Measurements from ENCODE around the gene PLXDC2. TPM values are rescaled to one million over a fixed set of nuclear protein-coding genes. Genes with fewer than 3 reads are reported as not detected.
A peak's percentile ranks its signal among the peaks of the same experiment; 100 is the strongest.

The PLXDC2 gene
- total RNA-seq, 1 donor, result 3.2 TPM

DNA sequence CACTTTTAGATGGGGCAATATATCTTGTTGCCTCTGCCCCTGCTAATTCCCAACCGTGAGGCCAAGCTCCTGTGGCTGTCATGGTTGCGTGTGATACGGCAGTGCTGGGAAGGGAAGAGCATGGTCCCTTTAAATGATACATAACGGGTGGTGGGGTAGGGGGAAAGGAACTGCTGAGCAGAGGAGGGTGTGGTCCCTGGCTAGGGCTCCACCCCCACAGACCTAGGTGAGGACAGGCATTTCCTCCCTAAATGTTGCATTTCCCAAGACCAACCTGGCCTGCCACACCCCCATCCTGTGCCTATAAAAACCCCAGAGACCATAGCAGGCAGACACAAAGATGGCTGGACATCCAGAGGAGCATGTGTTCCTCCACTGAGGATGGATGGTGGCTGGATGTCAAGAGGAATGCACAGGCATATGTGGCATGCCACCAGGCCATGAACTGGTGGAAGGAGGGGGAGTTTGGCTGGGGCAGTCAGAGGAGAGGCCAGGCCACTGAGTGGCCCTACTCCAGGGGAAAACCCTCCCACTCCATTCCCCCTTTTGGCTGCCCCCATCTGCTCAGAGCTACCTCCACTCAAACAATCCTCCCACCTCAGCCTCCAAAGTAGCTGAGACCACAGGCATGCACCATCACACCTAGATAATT lies 104.0 kb downstream of the PLXDC2 start:
- no peak for DNase-seq (ENCODE audit: low read depth)
- TF ChIP-seq CTCF (IDR thresholded peaks at IDR 0.05; ENCODE audit: insufficient read depth, low read length), result no peak
- no peak overlapping the region for H3K4me3 ChIP-seq (ENCODE audit: low read depth, low read length)

GRCh38 chr10:19921300-19922140 lies 105.3 kb downstream of the PLXDC2 start:
- TF ChIP-seq CTCF (IDR thresholded peaks at IDR 0.05; ENCODE audit: insufficient read depth, low read length), result no peak
- H3K4me3 ChIP-seq (ENCODE audit: low read depth, low read length), result no peak overlapping the region
- peak; percentile 85 for DNase-seq (ENCODE audit: low read depth)

- peak; percentile 89 for DNase-seq (ENCODE audit: low read depth)
- no peak overlapping the region for H3K4me3 ChIP-seq (ENCODE audit: low read depth, low read length)
- TF ChIP-seq CTCF (IDR thresholded peaks at IDR 0.05; ENCODE audit: insufficient read depth, low read length), result no peak
These were observed 106.2 kb downstream of the PLXDC2 start for GRCh38 chr10:19922236-19922963.

DNA sequence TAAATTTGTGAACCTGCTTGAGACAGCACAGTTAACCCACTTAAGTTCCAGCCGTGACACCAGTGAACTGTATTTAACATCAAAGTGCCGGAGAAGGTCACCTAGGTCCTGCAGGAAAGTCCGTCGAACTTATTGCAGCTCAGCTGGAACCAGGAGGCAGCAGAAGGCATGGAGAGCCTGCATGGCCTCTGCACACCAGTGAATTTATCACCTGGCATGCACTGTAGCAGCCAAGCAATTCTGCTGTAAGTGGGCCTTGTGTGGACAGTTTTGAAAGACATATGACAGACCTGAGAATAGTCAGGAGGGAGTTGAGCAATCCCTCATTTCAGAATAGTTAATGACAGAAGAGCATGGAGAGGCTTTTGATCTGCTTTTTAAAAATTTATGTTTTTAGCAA lies 108.8 kb downstream of the PLXDC2 start:
- no peak overlapping the region for H3K4me3 ChIP-seq (ENCODE audit: low read depth, low read length)
- DNase-seq (ENCODE audit: low read depth), result no peak
- TF ChIP-seq CTCF (IDR thresholded peaks at IDR 0.05; ENCODE audit: insufficient read depth, low read length), result no peak

- no peak for DNase-seq (ENCODE audit: low read depth)
- no peak for TF ChIP-seq CTCF (IDR thresholded peaks at IDR 0.05; ENCODE audit: insufficient read depth, low read length)
- H3K4me3 ChIP-seq (ENCODE audit: low read depth, low read length), result no peak overlapping the region
These were observed 112.7 kb downstream of the PLXDC2 start for GRCh38 chr10:19928936-19929335.

- peak; percentile 75 for DNase-seq (ENCODE audit: low read depth)
- no peak for TF ChIP-seq CTCF (IDR thresholded peaks at IDR 0.05; ENCODE audit: insufficient read depth, low read length)
- H3K4me3 ChIP-seq (ENCODE audit: low read depth, low read length), result no peak overlapping the region
These were observed 113.4 kb downstream of the PLXDC2 start for GRCh38 chr10:19929506-19930140.

Data from fibroblast of the aortic adventitia (primary cell).